IMR-90 (cell line): ENCODE data around the gene FHAD1. TPM values are rescaled to one million over a fixed set of nuclear protein-coding genes. Genes with fewer than 3 reads are reported as not detected.

ENCODE experiments used
- ATAC-seq: fragments of 200-7000 bp; cut with Tn5 transposase; 2 replicates; pipeline ENCODE4 v1.9.1; 2020; ENCODE audit warnings: low read depth, mild to moderate bottlenecking, moderate library complexity
- BruUV-seq: library from RNA; stranded (reverse); fragments of 400-500 nt; replicated peaks from 2 replicates; lab custom pipeline; 2021; lab: Mats Ljungman, UMichigan
- CTCF ChIA-PET: fragments of 300-600 bp; formaldehyde crosslinking; extraction: SDS; loops from one replicate; lab custom pipeline; 2021; ENCODE audit warnings: antibody characterized with exemption; lab: Yijun Ruan, JAX
- POLR2A ChIA-PET: fragments of 300-600 bp; sonication (Branson Sonifier 250); formaldehyde crosslinking; loops from one replicate; lab custom pipeline; 2022; ENCODE audit warnings: antibody characterized with exemption; ENCODE audit not compliant: unreplicated experiment; lab: Charles Lee
- DNase-seq: peaks from one replicate; pipeline ENCODE4 v3.0.0; 2013
- H2AFZ ChIP-seq: replicated peaks from 2 replicates; pipeline ENCODE3; 2013; ENCODE audit warnings: low read length, mild to moderate bottlenecking; ENCODE audit not compliant: poor library complexity
- H2AK5ac ChIP-seq: 2 replicates; pipeline ENCODE4 v1.6.1; 2013; ENCODE audit warnings: low read depth, low read length, inconsistent platforms
- H2AK9ac ChIP-seq: replicated peaks from 2 replicates; pipeline ENCODE3; 2013; ENCODE audit warnings: mild to moderate bottlenecking, low read depth, low read length, moderate library complexity; ENCODE audit not compliant: poor library complexity
- H2BK120ac ChIP-seq: 2 replicates; pipeline ENCODE4 v1.6.1; 2013; ENCODE audit warnings: low read depth, low read length, inconsistent platforms
- H2BK15ac ChIP-seq: 3 replicates; pipeline ENCODE4 v1.6.1; 2013; ENCODE audit warnings: low read depth, low read length, inconsistent platforms
- H2BK20ac ChIP-seq: 2 replicates; pipeline ENCODE4 v1.6.1; 2013; ENCODE audit warnings: low read depth, mild to moderate bottlenecking, inconsistent platforms, low read length, moderate library complexity
- H2BK5ac ChIP-seq: 2 replicates; pipeline ENCODE4 v1.6.1; 2013; ENCODE audit warnings: mild to moderate bottlenecking, low read depth, low read length, inconsistent platforms; ENCODE audit not compliant: poor library complexity, severe bottlenecking
- H3K14ac ChIP-seq: replicated peaks from 2 replicates; pipeline ENCODE4 v1.6.1; 2013; ENCODE audit warnings: low read depth, low read length, inconsistent platforms
- H3K18ac ChIP-seq: 2 replicates; pipeline ENCODE4 v1.6.1; 2013; ENCODE audit warnings: low read depth, low read length, control low read depth
- H3K23ac ChIP-seq: 2 replicates; pipeline ENCODE4 v1.6.1; 2013; ENCODE audit warnings: low read depth, low read length, inconsistent platforms
- H3K27ac ChIP-seq: 2 replicates; pipeline ENCODE4 v1.5.1; 2013; ENCODE audit warnings: mild to moderate bottlenecking, control low read depth, low read length; ENCODE audit not compliant: insufficient read depth
- H3K27me3 ChIP-seq: 2 replicates; pipeline ENCODE4 v1.6.1; 2013; ENCODE audit warnings: low read length; ENCODE audit not compliant: control insufficient read depth, insufficient read depth
- H3K36me3 ChIP-seq: 2 replicates; pipeline ENCODE4 v1.6.1; 2013; ENCODE audit warnings: low read length, mixed read lengths; ENCODE audit not compliant: control insufficient read depth, insufficient read depth
- H3K4ac ChIP-seq: 2 replicates; pipeline ENCODE4 v1.6.1; 2013; ENCODE audit warnings: low read depth, low read length, inconsistent platforms
- H3K4me1 ChIP-seq: 2 replicates; pipeline ENCODE4 v1.6.1; 2013; ENCODE audit warnings: low read length, mixed read lengths; ENCODE audit not compliant: control insufficient read depth, insufficient read depth
- H3K4me2 ChIP-seq: 2 replicates; pipeline ENCODE4 v1.6.1; 2013; ENCODE audit warnings: low read depth, mild to moderate bottlenecking, control low read depth, low read length, moderate library complexity
- H3K4me3 ChIP-seq: 2 replicates; pipeline ENCODE4 v1.5.1; 2013; ENCODE audit warnings: low read depth, mild to moderate bottlenecking, control low read depth, low read length, moderate library complexity; ENCODE audit not compliant: insufficient read depth
- H3K56ac ChIP-seq: 2 replicates; pipeline ENCODE4 v1.6.1; 2013; ENCODE audit warnings: low read length, inconsistent platforms; ENCODE audit not compliant: insufficient read depth; ENCODE audit errors: extremely low read depth
- H3K79me1 ChIP-seq, 2 experiments: 2 replicates each; pipeline ENCODE4 v1.6.1; 2013; ENCODE audit warnings: low read length in 2 of 2, inconsistent platforms in 1 of 2, low read depth in 1 of 2
- H3K9ac ChIP-seq: 2 replicates; pipeline ENCODE4 v1.6.1; 2013; ENCODE audit warnings: low read depth, low read length, control low read depth
- H3K9me1 ChIP-seq: 2 replicates; pipeline ENCODE4 v1.6.1; 2013; ENCODE audit warnings: low read length, inconsistent platforms; ENCODE audit not compliant: insufficient read depth
- H3K9me3 ChIP-seq: 2 replicates; pipeline ENCODE4 v1.6.1; 2013; ENCODE audit warnings: low read length; ENCODE audit not compliant: control insufficient read depth, insufficient read depth
- H4K20me1 ChIP-seq: 2 replicates; pipeline ENCODE4 v1.6.1; 2013; ENCODE audit warnings: low read length, inconsistent platforms; ENCODE audit not compliant: insufficient read depth
- H4K5ac ChIP-seq: 2 replicates; pipeline ENCODE4 v1.6.1; 2013; ENCODE audit warnings: mild to moderate bottlenecking, low read depth, low read length, control low read depth
- H4K8ac ChIP-seq, 2 experiments: 2 replicates each; pipeline ENCODE4 v1.6.1; 2013; ENCODE audit warnings: low read depth in 2 of 2, low read length in 2 of 2, control low read depth in 1 of 2, inconsistent platforms in 1 of 2
- H4K91ac ChIP-seq: 2 replicates; pipeline ENCODE4 v1.6.1; 2013; ENCODE audit warnings: low read depth, low read length, inconsistent platforms; ENCODE audit not compliant: insufficient read depth
- CEBPB ChIP-seq: IDR thresholded peaks from 2 replicates; pipeline ENCODE4 v1.6.1; 2012; ENCODE audit warnings: low read depth, low read length, improper control_type of control experiment
- ELK1 ChIP-seq: fragments of 150-350 bp; IDR thresholded peaks from 2 replicates; pipeline ENCODE4 v1.6.1; 2016; ENCODE audit warnings: low read depth, mild to moderate bottlenecking, low read length, moderate library complexity, borderline replicate concordance
- MAFK ChIP-seq: IDR thresholded peaks from 2 replicates; pipeline ENCODE4 v1.6.1; 2012; ENCODE audit warnings: low read depth, low read length, improper control_type of control experiment
- MAZ ChIP-seq: IDR thresholded peaks from 2 replicates; pipeline ENCODE4 v1.6.1; 2012; ENCODE audit warnings: low read depth, mild to moderate bottlenecking, low read length, improper control_type of control experiment, moderate library complexity, borderline replicate concordance
- MXI1 ChIP-seq: IDR thresholded peaks from 2 replicates; pipeline ENCODE4 v1.6.1; 2012; ENCODE audit warnings: low read depth, mild to moderate bottlenecking, low read length, moderate library complexity, borderline replicate concordance
- POLR2A ChIP-seq: IDR thresholded peaks from 2 replicates; pipeline ENCODE4 v1.6.1; 2012; ENCODE audit warnings: mild to moderate bottlenecking, low read depth, low read length
- SMC3 ChIP-seq: fragments of 150-350 bp; IDR thresholded peaks from 2 replicates; pipeline ENCODE4 v1.6.1; 2016; ENCODE audit warnings: low read depth, mild to moderate bottlenecking, antibody characterized with exemption, low read length, moderate library complexity
- WGBS, 2 experiments: methylation state at CpG; one replicate each; pipeline versions ENCODE4 v1.1.5 to v1.1.7; 2013; ENCODE audit warnings: missing lambda C conversion rate in 2 of 2; ENCODE audit not compliant: insufficient read length in 1 of 2; ENCODE audit errors: extremely low coverage in 2 of 2; 5-methylcytosine and 5-hydroxymethylcytosine counted together
- dilution Hi-C: fragments of 300-500 bp; cut with HindIII; formaldehyde crosslinking; loops from one replicate; pipeline ENCODE4 v1.14.3; 2018; ENCODE audit warnings: low sequenced_read_pairs; ENCODE audit not compliant: unreplicated experiment
- in situ Hi-C: fragments of 300-500 bp; cut with MboI; formaldehyde crosslinking; loops from 3 replicates; pipeline ENCODE4 v1.14.3; 2019; ENCODE audit warnings: low sequenced_read_pairs, inconsistent platforms, mixed read lengths
- intact Hi-C: fragments of 100-400 bp; cut with micrococcal nuclease; formaldehyde crosslinking; loops from 2 replicates; pipeline ENCODE4 v1.10.0; 2022
- polyA plus RNA-seq, 3 experiments: library from polyadenylated mRNA; depleted of rRNA; stranded (reverse); fragments of >200 nt; gene quantifications; 2 replicates each; pipeline ENCODE4 v1.2.3, GENCODE V29; 2012; ENCODE audit warnings: low replicate concordance in 1 of 3
- total RNA-seq: library from RNA; depleted of rRNA; stranded (reverse); fragments of >200 nt; gene quantifications from 2 replicates; pipeline ENCODE4 v1.2.3, GENCODE V29; 2012
- TF ChIP-seq, protein P1 (sequence below): conservative IDR thresholded peaks from 2 replicates; pipeline ENCODE4 v1.5.1; 2012; ENCODE audit warnings: mild to moderate bottlenecking, low read depth, low read length, improper control_type of control experiment

FHAD1 gene
- total and polyA plus RNA-seq, 2 of the 4 experiments (the other 2 are of a cell fraction), result not detected

- Histone ChIP-seq H2BK5ac (no peak overlapping the region), H2AK5ac (no peak overlapping the region), H3K27me3 (no peaks in the 10 kb centered on the region), H3K27ac (no peak overlapping the region), H3K4me2 (no peak overlapping the region), H4K5ac (no peak overlapping the region), H2BK20ac (no peak overlapping the region), H2AFZ (no peak overlapping the region), H3K4ac (no peak overlapping the region), H3K56ac (no peak overlapping the region), H4K91ac (no peak overlapping the region), H2AK9ac (no peak overlapping the region), H3K14ac (no peak overlapping the region), H3K4me3 (no peak overlapping the region), H3K23ac (no peak overlapping the region), H2BK120ac (no peak overlapping the region), H4K8ac (no peak overlapping the region), H3K4me1 (peaks cover 12% of the 10 kb centered on the region), H3K36me3 (no peaks in the 10 kb centered on the region), H4K20me1 (no peaks in the 10 kb centered on the region), H3K79me1 (no peaks in the 10 kb centered on the region), H3K18ac (no peak overlapping the region), H3K9me3 (0 out of 2 replicates have a peak, but pooled peaks cover 2% of the 10 kb centered on the region), H3K9ac (no peak overlapping the region), H3K9me1 (peaks cover 14% of the 10 kb centered on the region; the same call in 1 of the 2 replicates), H2BK15ac (no peak overlapping the region)
- ATAC-seq (no peak), DNase-seq (no peak)
- POLR2A ChIA-PET, result no interaction called here
- WGBS, 2 experiments, result no CpG with 5 or more reads among the region's 4 CpGs
- BruUV-seq, result no TSS peak
- CTCF ChIA-PET, result no interaction called here
- dilution Hi-C loops, result no loop called here
- in situ Hi-C loops, result no loop called here
- intact Hi-C loops, result no loop called here
- TF ChIP-seq CEBPB, result no peak
- TF ChIP-seq MAFK, result no peak
- TF ChIP-seq SMC3, result no peak
- no peak for TF ChIP-seq MAZ
- TF ChIP-seq ELK1, result no peak
- TF ChIP-seq, protein P1, sequence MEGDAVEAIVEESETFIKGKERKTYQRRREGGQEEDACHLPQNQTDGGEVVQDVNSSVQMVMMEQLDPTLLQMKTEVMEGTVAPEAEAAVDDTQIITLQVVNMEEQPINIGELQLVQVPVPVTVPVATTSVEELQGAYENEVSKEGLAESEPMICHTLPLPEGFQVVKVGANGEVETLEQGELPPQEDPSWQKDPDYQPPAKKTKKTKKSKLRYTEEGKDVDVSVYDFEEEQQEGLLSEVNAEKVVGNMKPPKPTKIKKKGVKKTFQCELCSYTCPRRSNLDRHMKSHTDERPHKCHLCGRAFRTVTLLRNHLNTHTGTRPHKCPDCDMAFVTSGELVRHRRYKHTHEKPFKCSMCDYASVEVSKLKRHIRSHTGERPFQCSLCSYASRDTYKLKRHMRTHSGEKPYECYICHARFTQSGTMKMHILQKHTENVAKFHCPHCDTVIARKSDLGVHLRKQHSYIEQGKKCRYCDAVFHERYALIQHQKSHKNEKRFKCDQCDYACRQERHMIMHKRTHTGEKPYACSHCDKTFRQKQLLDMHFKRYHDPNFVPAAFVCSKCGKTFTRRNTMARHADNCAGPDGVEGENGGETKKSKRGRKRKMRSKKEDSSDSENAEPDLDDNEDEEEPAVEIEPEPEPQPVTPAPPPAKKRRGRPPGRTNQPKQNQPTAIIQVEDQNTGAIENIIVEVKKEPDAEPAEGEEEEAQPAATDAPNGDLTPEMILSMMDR, result no peak
- no peak for TF ChIP-seq MXI1
- no peak for TF ChIP-seq POLR2A
These were observed 92.5 kb downstream of the FHAD1 start for GRCh38 chr1:15339570-15339969.
